HCEC 1CT (cell line): Measurements from ENCODE around the gene MRAS.
A peak's percentile ranks its signal among the peaks of the same experiment; 100 is the strongest.
"Not testable (repeated sequence)": the region's sequence is repeated elsewhere in the genome, so short reads cannot be mapped to it uniquely, and the experiment has no call there.

Experiments used
- DNase-seq: peaks from one replicate; pipeline ENCODE4 v3.0.0-alpha.2; 2017

The MRAS gene

DNA sequence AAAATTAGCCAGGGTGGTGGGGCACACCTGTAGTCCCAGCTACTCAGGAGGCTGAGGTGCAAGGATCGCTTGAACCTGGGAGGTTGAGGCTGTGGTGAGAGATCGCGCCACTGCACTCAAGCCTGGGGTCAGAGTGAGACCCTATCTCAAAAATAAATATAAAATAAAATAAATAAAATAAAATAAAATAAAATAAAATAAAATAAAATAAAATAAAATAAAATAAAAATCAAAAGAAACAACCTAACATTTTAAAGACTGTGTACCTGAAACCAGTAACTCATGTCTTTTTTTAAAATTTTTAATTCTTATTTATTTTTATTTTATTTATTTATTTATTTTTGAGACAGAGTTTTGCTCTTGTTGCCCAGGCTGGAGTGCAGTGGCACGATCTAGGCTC, 78.4 kb downstream of the MRAS start:
- DNase-seq: not testable (repeated sequence)

DNA sequence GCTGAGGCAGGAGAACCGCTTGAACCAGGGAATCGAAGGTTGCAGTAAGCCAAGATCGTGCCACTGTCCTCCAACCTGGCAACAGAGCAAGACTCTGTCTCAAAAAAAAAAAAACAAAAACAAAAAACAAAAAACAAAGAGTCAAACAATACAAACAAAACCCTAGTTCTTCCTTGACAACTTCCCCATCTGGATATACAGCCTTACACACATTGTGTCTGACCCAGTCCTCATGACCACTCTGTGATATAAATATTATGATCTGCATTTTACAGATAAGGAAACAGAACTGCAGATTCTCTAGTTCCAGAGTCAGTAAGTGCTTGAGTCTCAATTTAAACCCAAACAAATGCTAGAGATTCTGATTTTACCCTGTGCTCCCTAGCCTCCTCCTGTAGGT, 81.3 kb downstream of the MRAS start:
- DNase-seq: no peak

DNA sequence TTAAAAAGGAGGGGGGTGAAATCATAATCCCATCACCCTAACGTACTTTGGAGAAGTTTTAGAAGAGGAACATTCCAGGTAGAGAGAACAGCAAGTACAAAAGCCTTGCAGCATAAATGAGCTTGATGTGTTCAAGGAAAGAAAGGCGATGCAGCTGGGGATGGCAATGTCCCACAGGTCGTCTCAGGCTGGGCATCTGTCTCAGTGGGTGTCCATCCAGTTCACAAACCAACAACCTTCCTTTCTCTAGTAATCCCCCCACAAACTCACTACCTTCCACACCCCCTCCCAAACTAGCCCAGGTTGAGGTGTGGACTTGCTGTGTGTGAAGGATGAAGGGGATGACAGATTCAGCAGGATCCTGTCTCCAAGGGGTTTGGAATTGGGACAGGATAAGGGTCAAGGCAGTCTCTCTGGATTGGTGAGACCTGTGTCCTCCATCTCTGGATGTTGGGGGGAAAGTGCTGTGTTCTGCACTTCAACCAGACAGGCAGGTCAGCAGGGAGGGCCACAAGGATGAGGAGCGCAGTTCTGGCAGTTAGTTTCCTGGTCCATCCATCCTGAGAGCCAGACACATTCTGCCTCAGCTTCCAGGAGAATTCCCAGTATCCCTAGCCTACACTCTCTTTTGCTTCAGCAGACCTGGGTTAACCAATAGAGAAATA, 84.3 kb downstream of the MRAS start:
- no peak for DNase-seq

DNA sequence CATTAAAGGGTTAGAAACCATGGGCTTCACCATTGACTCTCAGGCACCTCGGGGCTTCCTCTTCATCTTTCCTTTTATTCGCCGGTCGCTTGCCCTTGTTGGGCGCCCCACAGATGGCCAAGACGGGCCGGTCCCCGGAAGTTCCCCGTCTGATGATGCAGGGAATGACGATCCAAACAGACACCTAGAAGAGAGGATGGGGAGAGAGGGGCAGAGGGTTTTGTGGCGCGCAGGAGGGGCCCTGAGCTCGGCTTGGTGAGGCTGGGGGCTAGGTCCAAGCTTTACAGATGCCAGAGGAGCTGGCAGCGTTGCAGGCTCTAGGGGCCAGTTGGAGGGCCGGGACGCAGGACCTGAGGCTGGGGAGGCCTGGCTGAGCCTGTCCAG, 85.5 kb downstream of the MRAS start:
- DNase-seq: no peak

DNA sequence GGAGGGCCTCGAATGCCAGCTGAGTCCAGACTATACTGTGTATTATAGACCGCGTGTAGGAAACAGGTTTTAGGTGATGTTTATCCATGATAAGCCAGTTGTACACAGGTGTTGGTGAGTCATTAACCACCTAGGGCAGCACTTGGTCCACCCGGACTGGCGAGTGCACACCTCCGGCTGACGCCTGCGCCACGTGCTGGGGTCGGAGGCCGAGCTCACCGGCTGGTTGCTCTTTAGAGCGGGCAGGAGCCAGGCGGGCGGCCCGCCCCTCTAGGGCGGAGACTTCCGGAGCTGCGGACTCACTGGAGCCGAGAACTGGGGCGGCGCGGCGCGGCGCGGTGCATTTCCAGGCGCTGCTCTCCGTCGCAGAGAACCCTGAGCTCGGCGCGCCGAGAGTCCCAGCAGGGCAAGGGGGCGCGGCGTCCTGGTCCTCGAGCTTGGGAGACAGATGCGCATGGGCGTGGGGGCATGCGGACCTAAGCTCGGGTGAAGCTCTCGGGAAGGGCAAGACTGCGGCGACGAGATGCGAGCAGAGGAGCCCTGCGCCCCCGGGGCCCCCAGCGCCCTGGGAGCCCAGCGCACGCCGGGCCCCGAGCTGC, 86.0 kb downstream of the MRAS start, which contains the start of gene ESYT3:
Gene ESYT3, plus strand, starts transcription at position 341 of the 599 bp plus-strand sequence. Its CDS starts 183 bp downstream, at position 524.
- DNase-seq: peak; percentile 52

DNA sequence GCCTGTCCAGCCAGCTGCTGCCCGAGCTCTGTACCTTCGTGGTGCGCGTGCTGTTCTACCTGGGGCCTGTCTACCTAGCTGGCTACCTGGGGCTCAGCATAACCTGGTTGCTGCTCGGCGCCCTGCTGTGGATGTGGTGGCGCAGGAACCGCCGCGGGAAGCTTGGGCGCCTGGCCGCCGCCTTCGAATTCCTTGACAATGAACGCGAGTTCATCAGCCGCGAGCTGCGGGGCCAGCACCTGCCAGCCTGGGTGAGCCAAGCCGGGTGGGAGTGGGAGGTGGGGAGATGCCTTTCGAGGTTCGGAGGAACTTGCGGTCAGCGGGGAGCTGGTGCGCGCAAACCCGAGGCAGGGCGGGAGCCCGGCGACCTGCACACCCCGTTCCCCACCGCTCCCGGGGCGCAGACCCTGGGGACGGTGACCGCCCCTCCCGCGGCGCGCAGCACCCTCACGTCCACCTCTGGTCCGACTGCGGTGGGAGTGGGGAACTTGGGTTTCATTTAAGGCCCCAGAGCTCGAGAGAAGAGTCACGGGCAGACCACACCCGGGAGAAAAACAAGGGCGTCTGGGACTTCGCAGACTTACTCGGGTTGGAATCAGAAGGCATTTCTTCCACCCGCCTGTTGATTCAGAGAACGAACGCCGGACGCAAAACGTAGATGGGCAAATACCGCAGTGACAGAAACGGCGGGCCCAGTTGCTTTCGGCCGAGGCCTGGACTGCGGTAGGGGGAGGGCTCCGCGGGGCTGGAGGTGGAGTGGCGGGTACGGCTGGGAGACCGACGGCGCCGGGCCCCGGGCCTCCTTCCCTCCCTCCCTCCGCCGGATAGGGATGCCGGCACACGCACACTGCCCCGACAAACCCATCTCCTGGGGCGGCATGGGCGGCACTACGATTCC, 86.7 kb downstream of the MRAS start:
- no peak for DNase-seq

DNA sequence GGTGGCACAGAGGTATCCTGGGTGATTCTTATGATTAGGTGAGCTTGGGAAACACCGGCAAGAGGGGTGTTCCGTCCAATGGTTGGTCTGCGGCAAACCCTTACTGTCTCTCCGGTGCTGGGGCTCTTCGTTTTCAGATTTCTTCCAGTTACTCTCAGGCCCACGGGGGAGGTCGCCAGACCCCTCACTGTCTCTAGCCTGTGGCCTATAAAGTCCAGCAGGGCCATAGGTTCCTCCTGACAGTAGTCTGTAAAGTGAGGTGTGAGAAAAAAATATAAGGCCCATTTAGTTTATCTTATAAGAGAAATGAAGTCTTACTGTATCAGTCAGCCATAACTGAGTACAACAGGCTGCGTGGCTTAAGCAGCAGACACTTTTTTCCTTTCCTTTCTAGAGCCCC, 87.5 kb downstream of the MRAS start:
- no peak for DNase-seq

DNA sequence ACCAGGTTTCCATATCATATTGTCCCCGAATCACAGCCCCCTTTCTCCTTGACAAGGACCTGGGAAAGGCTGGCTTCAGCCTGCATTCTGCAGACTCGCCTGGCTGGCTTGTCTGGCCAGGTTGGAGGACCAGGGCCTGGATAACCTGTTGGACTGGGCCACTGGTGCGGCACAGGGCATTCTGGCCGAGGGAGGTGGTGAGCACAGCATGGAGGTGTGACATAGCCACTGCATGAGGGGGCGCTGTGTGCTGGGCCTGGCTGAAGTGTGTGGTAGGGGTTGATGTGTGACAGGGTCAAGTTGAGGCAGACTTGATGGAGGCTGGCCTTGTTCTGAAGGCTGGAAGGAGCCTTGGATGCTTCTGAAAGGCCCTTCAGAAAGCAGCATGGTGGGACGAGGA, 88.9 kb downstream of the MRAS start:
- DNase-seq: no peak

DNA sequence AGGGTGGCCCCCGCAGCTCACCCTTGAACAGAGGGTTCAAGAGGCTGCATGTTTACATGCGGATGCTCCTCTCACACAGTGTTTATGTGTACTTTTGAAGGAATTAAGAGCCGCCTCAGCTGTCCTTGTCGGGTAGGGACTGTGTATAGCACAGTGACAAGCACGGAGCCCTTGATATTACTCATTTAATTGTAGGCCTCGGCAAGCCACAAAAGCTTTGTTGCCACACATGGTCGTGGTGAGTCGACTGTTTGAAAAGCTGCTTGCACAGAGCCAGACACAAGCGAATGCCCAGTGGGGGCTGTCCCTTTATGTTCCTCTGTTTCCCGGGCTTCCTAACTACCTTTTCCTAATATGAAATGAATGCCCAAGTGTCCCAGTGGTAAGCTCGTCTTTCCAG, 90.5 kb downstream of the MRAS start:
- DNase-seq: peak; percentile 9

DNA sequence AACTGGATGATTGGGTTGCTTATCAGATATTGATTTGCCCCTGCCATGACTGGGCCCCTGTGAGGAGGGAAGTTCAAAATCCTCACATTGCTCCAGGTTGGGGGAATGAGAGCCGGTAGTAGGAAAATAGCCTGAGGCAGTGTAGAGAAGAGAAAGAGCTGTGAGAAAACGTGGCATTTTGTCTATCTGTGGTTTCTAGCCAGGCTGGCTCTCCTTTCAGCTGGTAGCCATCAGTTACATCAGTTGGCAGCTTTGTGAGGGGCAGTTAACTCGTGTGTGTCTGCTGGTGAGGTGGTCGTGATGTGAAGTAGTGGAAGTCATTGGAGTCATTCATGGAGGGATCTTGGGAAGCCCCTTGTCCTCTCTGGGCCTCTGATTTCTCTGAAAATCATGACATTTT, 91.3 kb downstream of the MRAS start:
- no peak for DNase-seq

DNA sequence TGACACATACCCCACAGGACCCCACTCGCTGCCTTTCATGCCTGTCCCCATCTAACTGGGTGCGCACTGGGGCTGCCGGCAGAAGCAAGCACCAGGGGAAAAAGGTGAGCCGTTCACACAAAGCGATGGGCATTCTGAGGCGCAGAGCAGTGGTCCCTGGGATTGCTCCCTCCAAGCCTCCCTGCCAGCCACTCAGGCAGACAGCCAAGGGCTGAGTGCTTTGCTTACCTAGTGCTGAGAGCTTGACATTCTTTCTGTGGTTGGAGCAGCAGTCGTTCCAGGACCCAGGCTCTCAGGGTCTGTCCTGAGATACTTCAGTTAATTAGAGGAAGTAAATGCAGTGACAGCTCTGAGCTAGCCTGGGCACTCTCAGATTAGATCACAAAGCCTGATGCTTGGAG, 91.7 kb downstream of the MRAS start:
- no peak for DNase-seq

DNA sequence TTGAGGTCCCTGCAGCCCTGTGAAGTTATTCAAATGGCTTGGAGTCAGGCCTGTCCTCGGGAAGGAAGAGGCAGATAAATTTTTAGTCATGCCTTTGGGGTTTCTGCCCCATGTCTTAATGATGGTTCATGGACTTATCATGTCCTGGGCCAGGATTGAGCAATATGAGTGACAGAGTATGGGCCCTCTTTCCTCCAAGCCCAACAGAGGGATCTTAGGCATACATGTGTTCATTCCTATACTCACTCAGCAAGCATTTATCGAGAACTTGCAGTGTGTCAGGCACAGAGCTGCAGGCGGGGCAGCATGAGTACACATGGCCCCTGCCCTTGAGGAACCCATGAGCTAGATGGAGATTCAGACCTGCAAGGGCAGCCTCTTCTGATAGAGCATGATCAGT, 92.2 kb downstream of the MRAS start:
- DNase-seq: peak; percentile 65

DNA sequence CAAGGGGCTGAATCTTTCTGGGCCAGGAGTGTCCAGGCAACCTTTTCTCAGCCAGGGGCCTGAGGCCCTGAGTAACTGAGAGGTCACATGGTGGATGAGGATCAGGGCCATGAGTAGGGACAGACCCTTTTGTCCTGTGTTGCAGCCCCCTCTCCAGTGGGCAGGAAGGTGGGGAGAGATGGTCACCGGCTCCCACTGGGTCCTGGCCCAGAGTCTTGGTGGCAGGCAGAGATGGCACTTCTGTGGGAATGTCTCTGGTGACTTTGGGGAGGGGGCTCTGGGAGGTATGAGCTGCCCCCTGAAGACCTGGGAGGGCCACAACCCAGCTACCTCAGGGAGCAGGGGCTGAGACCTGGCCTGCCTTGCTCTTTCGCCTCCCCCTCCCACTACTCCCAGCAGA, 92.9 kb downstream of the MRAS start:
- no peak for DNase-seq

DNA sequence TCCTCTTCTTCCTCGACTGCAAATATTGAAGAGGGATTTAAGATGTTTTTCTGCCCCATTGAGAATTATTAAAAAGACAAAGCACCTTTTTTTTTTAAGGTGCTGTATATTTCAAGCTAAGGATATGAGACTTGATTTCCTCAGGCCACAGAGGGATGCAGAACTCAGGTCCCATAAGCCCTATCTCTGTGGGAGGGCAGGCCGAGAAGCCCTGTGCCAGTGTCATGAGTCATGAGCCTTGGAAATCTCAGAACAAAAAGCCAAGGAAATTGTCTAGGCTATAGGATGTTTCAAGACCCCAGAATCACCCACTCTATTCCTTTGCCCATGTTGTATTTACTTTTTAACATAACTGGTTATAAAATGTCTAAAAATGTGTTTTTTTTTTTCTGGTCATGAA, 93.4 kb downstream of the MRAS start:
- DNase-seq: peak; percentile 43

DNA sequence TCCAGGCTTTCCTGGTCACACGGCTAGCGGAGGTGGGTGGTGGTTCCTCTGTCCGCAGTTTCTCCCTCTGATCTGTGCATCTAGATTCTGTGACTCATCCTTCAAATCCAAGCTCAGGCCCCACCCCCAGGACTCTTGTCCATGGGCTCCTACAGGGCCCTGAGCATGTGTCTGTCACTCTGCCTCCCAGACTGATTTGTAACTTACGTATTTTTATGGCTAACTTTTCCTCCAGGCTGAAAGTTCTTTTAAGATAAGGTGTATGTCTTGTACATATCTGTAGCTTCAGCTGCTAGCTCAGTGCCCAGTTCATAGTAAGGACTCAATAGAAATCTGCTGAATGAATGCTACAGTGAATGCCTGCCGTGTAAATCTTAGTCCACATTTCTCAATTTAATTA, 94.1 kb downstream of the MRAS start:
- DNase-seq: peak; percentile 34

DNA sequence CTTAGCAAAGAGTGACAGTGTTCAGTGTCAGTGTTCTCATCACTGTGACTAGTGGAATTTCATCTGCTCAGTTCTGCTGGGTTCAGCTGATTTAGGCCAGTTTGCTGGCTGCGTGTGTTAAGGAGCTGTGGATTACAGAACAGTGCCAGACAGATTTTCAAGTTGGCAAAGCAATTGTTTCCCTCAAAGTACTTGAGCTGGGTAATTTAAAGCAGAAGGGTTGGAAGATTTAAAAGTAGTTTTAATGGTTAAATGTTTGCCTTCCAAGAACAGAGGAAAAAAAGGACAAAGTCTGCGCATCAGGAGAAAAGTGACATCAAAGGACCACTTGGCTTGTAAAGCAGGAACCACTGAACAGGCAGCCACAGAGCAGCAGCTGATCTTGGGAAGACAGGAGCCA, 94.7 kb downstream of the MRAS start:
- no peak for DNase-seq

DNA sequence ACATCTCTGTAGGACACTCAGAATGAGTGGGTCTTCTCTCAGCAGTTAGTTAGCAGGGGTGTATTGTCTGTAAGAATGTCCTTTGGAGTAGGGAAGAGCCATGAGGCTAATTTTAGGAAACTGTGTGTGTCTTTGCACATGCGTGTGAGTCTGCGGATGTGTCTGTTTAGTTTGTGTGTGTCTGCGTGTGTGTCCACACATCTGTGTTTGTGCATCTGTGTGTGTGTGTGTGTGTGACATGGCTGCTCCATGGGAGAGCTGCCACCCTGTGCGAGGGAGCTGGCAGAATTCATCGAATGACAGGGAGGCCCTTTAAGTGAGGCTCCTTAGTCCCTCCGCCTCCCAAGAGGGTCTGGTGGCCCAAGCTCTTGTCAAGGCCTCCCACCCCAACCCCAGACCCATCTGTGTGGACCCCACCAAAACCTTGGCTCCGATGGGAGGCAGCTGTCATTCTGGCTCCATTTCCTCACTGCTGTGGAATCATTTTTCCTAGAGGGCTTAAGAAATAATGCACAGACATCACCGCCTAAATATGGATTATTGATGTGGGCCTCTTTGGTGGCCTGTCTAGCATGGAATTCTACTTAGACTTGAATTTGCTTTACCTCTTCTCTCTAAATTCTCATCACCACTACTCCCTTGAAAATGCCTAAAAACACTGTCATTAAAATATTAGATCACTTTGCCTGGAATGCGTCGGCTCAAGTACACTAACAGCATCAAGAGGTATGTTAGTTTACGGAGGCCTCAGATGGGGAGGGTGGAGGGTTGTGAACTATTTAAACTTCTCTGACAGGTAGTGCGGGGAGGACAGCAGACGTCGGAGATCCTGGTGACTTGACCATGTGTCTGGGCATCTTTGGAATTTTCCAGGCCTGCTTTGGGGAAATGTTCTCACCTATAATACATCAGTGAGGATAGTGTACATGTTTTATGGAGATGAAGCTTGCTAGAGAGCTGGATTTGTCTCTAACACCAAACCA, 95.4 kb downstream of the MRAS start:
- no peak for DNase-seq

DNA sequence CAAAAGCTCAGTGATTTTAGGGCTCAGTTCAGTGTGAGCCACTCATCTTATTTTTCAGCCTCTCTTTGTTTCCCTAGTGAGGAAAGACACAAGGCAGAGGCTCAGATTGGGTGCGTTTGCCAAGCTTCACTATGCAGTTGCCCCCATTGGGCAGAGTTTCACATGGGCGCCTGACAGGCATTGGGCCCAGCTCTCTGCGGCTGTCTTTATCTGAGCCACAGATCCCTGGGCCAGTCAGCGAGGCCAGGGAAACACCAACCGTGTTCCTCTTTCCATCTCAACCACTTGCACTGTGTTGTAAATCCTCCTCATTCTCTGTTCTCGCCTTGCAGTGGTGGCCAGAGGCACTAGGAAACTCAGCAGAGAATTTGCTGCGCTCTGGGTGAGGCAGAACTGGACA, 96.9 kb downstream of the MRAS start:
- no peak for DNase-seq

DNA sequence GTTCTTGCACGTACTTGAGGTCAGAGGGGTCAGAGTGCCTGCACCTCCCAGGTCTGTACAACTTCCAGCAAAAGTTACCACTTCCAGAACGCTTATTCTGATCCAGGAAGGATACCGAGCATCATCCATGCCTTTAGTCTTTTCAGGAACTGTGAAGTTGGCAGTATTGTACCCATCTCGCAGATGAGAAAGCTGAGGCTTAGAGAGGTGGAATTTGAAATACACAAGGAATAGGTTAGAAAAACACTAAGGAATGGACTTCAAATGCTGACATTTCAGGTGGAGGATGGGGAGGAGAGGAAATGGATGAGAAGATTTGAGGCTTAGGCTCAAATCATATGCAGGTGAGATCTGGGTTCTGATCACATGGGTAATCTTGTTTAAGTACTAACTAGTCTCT, 97.3 kb downstream of the MRAS start:
- no peak for DNase-seq

DNA sequence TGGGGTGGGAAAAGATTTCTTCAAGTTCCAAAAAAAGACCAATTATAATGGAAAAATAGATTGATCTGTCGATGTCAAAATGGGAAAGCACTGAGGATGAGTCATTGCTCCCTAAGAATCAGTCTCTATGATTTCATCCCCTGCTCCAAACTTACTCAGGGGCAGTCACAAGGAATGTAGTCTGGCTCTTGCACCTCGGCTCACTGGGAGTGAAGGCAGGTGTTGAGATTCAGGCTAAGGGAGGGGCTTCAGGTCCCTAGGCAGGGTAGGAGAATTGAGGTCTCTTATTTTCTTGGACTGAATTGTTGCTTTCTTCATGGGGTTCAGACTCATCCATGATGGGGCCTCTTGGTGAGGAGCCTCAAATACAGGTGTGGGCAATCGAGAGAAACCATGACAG, 100.3 kb downstream of the MRAS start:
- peak; percentile 14 for DNase-seq

DNA sequence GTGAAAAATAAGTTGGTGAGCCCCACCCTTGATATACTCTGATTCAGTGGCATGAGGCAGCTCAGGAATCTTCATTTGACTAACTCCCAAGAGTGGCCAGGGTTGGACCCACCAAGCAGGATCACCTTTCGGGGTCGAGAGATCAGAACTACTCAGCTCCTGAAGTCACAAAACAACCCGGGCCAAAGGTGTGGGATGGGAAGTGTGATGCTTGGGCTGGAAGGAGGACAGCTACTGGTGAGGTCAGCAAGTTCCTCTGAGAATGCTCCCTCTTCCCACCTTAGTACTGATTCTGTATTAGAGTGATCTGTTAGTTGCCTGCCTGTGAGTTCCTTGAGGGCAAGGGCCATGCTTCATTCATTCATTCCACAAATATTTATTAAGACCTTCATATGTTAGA, 101.1 kb downstream of the MRAS start:
- no peak for DNase-seq

DNA sequence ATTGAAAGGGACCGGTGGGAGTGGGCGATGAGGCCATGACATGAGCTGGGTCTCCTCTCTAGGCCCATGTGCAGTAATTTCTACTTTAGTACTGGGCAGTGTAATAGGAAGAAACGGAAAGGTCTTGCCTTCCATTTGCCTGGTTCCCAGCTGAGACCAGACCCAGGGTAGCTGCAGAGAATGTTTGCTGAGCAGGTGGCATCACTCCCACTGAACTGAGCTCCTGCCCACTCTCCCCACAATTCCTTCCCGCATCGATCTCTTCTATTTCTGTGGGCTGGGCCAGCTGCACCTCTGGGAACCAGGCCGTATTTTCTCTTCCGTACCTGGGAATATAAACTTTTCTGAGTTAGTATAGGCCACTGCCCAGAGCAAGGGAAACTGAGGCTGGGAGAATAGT, 101.8 kb downstream of the MRAS start:
- no peak for DNase-seq
